ENCODE data around the gene MRPL54. TPM values are rescaled to one million over a fixed set of nuclear protein-coding genes. Genes with fewer than 3 reads are reported as not detected.

The MRPL54 gene
- total and polyA plus RNA-seq, 2 experiments from 2014 or later: 29.7 to 89.9 TPM

- no peak for DNase-seq (ENCODE audit: low spot score)
- Mint-ChIP-seq H3K9me3 (no peaks in the 10 kb centered on the region; the same call in 1 of the 3 replicates), H3K27ac (no peak overlapping the region), H3K4me1 (peaks cover 8% of the 10 kb centered on the region), H3K36me3 (ENCODE audit: low read depth) (peaks cover 8% of the 10 kb centered on the region), H3K4me3 (no peak overlapping the region; the same call in 2 of the 3 replicates), H3K27me3 (ENCODE audit: insufficient read depth, low read depth, poor library complexity) (peaks cover 7% of the 10 kb centered on the region)
- H3K4me1 ChIP-seq (ENCODE audit: insufficient read depth): no peaks in the 10 kb centered on the region
- no peaks in the 10 kb centered on the region; the same call in 1 of the 2 replicates for H4K20me1 ChIP-seq (replicated peaks; ENCODE audit: insufficient read depth)
- no peaks in the 10 kb centered on the region for H3K9me2 ChIP-seq (ENCODE audit: insufficient read depth)
- no peak overlapping the region for H3K27ac ChIP-seq (ENCODE audit: low read depth)
- no peaks in the 10 kb centered on the region for H3K27me3 ChIP-seq (ENCODE audit: insufficient read depth)
- no peaks in the 10 kb centered on the region for H3K79me2 ChIP-seq (replicated peaks; ENCODE audit: insufficient read depth)
- no peak overlapping the region for H2AFZ ChIP-seq
- TF ChIP-seq JUNB (IDR thresholded peaks at IDR 0.05; ENCODE audit: unreplicated experiment): no peak
- no peak for TF ChIP-seq POLR2AphosphoS5 (IDR thresholded peaks at IDR 0.05; ENCODE audit: low read depth)
- TF ChIP-seq ZNF462 (CRISPR knock-in tag; IDR thresholded peaks at IDR 0.05): no peak
- no peak for TF ChIP-seq EZH2 (IDR thresholded peaks at IDR 0.05; ENCODE audit: low read depth, unreplicated experiment)
- TF ChIP-seq CTCF (conservative IDR thresholded peaks at IDR 0.05; ENCODE audit: low read depth in 2 of 2): no peak
- no peaks in the 10 kb centered on the region for H3K36me3 ChIP-seq (ENCODE audit: insufficient read depth)
- peak; percentile 54 for ATAC-seq
- no peak overlapping the region for H3K4me2 ChIP-seq
- no peak overlapping the region for H3K4me3 ChIP-seq
- 0 out of 2 replicates have a peak, but pooled peaks cover 4% of the 10 kb centered on the region for H3F3A ChIP-seq (replicated peaks; ENCODE audit: low read depth)
These were observed 8.8 kb downstream of the MRPL54 start for GRCh38 chr19:3771000-3771905.
